ENCODE measurements around the gene KRTAP1-4.
"Not testable (repeated sequence)": the region's sequence is repeated elsewhere in the genome, so short reads cannot be mapped to it uniquely, and the experiment has no call there.

KRTAP1-4 gene, protein sequence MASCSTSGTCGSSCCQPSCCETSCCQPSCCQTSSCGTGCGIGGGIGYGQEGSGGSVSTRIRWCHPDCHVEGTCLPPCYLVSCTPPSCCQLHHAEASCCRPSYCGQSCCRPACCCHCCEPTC

DNA sequence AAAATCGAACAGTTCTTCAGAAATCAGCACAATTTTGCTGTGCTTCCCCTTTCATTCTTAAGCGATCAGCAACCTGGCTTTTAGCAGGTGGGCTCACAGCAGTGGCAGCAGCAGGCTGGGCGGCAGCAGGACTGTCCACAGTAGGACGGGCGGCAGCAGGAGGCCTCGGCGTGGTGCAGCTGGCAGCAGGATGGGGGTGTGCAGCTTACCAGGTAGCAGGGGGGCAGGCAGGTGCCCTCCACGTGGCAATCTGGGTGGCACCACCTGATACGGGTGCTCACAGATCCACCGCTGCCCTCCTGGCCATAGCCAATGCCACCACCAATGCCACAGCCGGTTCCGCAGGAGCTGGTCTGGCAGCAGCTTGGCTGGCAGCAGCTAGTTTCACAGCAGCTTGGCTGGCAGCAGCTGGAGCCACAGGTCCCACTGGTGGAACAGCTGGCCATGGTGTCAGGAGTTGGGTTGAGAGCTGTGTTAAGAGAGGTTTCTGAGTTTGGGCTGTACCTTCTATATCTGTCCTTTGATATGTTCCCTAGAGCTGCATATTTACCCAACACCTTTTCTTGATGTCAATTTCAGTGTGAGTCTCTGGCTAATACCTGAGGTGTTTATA, at the start of gene KRTAP1-4:
KRTAP1-4 (minus strand) TSS at position 563 of the 613 bp plus-strand sequence; CDS start at position 446, 117 bp downstream.
- DNase-seq, result no peak

- no peak for DNase-seq
These were observed 46.8 kb upstream of the KRTAP1-4 start for GRCh38 chr17:41076788-41077187.

DNA sequence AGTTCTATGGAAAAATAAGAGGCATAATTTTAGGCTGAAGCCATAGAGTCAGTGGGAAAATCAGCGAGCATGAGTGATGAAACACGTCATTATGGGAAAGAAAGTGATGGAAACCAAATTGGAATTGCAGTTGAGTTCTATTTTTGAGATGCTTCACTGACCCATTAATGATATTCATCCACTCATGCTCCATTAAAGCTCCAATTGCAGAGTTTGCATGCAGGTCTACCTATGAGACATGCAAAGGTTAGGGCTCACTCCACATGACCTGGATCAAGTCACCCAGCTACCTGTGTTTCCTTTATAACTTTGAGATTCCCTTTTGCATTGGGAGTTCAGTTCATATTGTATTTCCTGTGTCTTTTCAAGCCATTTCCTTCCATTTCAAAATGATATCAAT, 43.7 kb upstream of the KRTAP1-4 start:
- DNase-seq, result no peak

DNA sequence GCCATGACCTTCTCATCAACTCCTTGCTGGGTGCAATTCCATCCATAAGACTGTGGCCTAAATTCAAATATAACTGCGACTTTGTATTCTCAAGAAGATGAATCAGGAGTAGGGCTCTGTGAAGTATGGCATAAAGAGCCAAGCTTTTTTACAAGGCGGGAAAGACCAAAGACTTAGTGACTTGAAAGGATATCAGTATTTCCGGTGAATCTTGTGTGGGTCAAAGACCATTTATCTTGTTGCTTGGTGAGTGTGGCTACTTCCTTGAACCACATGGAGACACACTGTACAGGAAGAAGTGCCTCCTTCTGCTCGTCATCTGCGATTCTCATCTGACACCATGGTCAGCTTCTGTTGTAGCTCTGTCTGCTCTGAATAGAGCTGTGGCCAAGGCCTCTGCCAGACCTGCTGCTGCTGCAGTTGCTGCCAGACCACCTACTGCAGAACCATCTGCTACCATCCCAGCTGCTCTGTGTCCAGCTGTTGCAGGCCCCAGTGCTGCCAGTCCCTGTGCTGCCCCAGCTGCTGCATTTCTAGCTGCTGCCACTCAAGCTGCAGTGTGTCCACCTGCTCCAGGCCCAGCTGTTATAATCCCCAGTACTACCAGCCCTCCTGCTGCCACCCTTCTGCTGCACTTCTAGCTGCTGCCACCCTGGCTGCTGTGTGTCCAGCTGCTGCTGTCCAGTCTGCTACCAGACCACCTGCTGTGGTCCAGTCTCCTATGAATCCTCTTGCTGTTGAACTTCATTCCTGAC, 41.8 kb upstream of the KRTAP1-4 start:
- no peak for DNase-seq

DNA sequence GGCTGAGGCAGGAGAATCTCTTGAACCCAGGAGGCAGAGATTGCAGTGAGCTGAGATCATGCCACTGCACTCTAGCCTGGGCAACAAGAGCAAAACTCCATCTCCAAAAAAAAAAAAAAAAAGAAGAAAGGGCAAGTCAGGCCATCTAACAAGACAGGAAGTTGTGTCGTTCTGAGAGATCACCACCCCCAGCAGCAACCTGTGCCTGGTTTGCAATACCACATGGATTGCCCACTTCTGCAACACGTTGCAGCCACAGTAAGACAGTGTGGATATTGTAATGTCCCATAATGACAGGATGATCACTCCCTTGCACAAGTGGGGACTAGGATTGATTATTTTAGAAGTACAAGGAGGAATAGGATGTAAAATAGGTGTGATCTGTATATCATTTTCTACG, 39.0 kb upstream of the KRTAP1-4 start:
- DNase-seq, result no peak

GRCh38 chr17:41067281-41067680, 37.3 kb upstream of the KRTAP1-4 start:
- no peak for DNase-seq

DNA sequence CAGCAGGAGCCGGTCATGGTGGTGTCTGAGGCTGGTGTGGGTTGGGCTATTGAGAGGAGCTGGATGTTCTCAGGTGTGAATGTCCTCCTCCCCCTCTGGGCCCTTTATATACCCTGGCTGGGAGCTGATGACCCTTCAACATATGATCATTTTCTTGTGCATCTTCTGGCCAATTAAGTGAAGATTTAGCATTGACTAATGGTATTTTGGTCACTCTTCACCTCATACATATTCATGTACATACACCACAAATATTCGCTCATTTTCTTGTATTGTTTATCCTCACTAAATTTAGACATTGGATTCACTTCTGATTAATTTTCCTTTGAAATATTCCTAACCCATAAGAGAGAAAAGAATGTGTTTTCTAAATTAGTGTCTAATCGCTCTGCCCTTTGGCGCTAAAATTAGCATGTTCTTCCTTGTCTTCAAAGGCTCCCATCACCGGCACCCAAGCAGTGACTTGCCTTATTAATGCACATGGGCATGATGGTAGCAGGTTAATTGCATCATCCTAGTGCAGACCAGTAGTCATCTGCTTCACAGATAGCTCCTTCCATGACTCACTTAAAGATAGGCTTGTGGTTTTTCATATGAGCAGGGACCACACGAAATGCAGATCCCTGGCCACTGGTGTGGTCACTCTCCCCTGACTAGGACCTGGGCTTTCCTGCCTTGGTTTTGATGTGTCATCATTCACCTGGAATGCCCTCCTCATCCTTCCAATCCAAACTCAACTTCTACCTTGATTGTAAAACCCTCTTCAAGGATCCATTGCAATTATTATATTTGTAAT, 36.0 kb upstream of the KRTAP1-4 start, which contains the start of gene KRTAP2-4:
KRTAP2-4 (minus strand) TSS at position 51 of the 796 bp plus-strand sequence; CDS start at position 17, 34 bp downstream.
- no peak for DNase-seq

- DNase-seq, result not testable (repeated sequence)
These were observed 35.2 kb upstream of the KRTAP1-4 start for GRCh38 chr17:41065016-41065689.

DNA sequence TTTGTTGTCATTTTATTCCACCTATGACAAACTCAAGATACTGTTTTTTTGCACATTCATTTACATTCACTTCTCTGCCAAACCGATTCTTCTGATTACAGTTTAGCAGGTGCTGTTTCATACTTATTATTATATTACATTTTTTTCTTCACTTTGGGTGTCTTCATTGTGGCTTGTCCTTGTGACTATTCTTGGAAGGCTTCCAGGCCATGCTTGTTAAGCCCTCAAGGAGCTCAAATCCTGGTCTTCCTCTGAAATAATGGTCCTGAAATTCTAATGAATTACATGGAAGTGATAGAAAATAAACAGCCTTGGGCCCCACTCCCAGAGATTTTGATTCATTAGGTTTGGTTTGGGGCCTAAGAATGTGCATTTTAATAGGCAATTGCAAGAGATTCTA, 34.3 kb upstream of the KRTAP1-4 start:
- DNase-seq, result no peak

DNA sequence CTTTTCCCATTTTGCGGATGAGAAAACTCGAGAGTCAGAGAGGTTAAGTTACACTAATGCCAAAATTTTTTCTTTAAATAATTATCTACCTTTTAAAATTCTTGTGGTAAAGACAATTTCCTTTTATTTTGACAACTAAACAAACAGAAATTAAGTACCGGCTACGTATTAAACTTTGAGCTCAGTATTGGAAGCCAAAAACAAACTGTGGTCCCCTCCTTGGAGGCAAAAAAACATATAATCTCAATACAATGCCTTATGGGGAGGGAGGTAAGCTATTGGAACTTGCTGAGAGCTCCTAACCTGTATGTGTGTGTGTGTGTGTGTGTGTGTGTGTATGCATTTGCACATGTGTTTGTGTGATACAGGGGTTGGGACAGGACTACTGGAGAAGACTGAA, 33.5 kb upstream of the KRTAP1-4 start:
- no peak for DNase-seq

DNA sequence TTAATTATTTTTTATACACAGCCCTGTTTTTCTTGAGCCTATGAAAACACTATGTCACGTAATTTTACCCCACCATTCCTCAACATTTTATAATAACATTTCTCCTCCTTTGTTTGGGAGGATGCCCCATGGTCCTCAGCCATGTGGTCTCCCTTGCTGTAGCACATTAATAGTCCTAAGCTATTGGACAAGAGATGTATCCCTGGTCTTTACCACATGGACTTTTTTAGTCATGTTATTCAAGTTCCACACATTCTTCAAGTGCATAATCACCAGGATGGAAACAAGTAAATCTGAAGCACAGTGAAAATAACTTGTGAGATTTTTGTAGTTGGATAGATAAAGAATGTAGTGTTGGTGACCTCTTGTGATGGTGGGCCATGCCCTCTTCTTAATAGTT, 32.0 kb upstream of the KRTAP1-4 start:
- no peak for DNase-seq

DNA sequence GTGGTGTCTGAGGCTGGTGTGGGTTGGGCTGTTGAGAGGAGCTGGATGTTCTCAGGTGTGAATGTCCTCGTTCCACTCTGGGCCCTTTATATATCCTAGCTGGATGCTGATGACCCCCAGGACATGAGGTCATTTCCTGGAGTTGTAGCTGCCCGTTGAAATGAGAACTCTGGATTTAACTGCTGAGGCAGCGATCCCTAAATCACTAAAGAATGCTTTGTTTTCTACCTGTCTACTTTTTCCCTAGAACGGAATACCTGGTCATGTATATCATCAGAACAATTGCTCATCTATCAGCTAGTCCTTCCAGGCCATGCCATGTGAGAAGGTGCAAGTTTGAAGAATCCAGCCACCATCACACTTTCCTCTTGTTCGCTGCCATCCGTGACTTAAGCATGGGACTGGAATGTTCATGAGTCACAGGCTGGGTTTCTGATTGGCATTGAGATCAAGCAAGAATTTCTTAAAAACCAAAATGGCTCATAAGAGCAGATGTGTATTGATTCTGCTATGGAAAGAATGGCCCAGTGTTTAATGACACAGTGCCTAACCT, 30.1 kb upstream of the KRTAP1-4 start, which contains the start of gene KRTAP2-3:
KRTAP2-3 (minus strand) TSS at position 63 of the 553 bp plus-strand sequence. CDS start 64 bp downstream, outside the sequence.
- DNase-seq, result no peak

DNA sequence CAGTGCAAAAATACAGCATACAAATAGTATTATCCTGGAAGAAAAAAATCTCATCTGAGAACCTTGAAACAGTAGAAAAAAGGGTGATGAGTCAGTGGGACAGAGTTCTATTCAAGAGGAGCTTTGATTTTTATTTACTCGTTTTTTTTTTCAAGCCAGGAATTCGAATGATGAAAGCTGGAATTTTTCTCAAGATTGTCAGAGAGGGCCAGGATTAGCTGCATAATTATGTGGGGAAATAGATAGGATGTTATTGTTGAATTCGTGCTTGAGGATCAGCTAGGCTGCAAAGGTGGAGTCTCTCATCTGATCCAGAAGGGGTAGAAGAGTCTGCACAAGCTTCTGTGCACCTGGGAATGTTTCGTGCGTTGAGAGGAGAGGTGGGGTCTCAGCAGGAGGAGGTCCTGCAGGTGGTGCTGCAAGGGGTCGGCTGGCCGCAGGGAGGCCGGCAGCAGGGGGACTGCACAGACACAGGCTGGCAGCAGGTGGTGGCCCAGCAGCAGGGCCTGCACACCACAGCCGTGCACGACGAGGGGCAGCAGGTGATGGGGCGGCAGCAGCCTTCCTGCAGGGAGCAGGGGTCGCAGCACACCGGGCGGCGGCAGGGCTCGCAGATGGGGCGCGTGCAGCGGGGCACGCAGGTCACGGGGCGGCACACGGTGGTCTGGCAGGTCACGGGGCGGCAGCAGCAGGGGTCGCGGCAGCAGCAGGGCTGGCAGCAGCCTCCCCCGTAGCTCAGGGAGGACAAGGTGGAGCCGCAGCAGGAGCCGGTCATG, 29.5 kb upstream of the KRTAP1-4 start:
- DNase-seq, result not testable (repeated sequence)

DNA sequence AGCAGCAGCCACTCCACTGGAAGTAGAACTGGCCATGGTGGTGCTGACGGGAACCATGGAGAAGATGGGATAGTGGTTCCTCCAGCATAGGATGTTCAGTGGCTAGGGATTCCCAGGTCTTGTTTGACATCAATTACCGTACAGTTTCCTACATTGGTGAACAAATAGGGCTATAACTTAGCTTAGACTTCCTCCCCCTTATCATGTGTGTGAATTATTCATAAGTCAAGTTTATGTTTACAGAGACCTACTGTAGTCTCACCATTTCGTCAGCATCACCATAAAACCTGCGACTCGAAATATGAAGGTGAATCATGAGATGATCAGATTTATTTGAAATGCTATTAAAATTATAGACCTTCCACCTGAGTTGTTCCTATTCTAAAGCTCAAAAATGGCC, 28.7 kb upstream of the KRTAP1-4 start:
- no peak for DNase-seq

- no peak for DNase-seq
These were observed 27.6 kb upstream of the KRTAP1-4 start for GRCh38 chr17:41057547-41057946.

DNA sequence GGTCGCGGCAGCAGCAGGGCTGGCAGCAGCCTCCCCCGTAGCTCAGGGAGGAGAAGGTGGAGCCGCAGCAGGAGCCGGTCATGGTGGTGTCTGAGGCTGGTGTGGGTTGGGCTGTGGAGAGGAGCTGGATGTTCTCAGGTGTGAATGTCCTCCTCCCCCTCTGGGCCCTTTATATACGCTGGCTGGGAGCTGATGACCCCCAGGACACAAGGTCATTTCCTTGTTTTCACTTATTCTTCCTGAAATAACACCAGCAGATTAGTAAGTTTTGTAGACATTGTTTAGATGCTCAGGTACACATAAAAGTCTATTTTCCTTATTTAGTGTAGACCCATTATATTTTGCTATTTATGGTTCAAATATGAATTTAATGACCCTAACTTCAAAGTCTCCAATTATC, 25.1 kb upstream of the KRTAP1-4 start, which contains the start of gene KRTAP2-2:
KRTAP2-2 (minus strand) TSS at position 101 of the 400 bp plus-strand sequence; CDS start at position 82, 19 bp downstream.
- not testable (repeated sequence) for DNase-seq

DNA sequence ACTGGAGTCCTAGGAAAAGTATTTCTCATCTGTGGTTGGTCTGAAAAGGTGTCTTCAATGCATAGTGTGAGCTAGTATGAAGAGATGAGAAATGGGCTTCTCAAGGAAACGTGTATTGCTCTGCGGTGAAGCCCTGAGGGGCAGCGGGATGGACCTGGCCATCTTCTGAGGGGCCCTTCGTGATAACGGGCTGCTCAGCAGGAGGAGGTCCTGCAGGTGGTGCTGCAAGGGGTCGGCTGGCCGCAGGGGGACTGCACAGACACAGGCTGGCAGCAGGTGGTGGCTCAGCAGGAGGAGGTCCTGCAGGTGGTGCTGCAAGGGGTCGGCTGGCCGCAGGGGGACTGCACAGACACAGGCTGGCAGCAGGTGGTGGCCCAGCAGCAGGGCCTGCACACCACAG, 24.6 kb upstream of the KRTAP1-4 start:
- not testable (repeated sequence) for DNase-seq

- no peak for DNase-seq
These were observed 24.0 kb upstream of the KRTAP1-4 start for GRCh38 chr17:41054025-41054424.

GRCh38 chr17:41052566-41052965, 22.6 kb upstream of the KRTAP1-4 start:
- DNase-seq, result no peak

- no peak for DNase-seq
These were observed 19.1 kb upstream of the KRTAP1-4 start for GRCh38 chr17:41049110-41049509.

DNA sequence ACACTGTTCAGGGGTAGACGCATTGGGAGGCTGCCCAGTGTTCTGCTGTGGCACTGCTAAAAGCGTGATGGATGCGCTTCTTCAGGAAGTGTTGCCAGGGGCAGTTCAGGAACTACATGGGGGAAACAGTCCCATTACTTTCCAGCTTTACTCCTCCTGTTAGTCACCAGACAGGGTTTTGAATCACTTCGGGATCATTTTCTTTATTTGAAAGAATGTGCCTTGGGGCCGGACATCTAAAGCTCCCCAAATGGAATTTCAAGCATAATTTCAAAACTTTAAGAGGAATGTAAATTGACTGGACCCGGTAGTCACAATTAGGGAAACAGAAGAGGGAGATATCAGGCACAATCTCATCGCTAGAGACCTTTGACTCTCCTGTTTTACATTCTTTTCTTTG, 18.4 kb upstream of the KRTAP1-4 start:
- DNase-seq, result no peak

All from SIG-M5 (cell line).